Esophagus (tissue), 2 donors: ENCODE data around the gene MPP2. TPM values are rescaled to one million over a fixed set of nuclear protein-coding genes. Genes with fewer than 3 reads are reported as not detected.
"Not testable (repeated sequence)": the region's sequence is repeated elsewhere in the genome, so short reads cannot be mapped to it uniquely, and the experiment has no call there.

Experiments used
- H3K27ac ChIP-seq, 2 donors: one replicate each; pipeline ENCODE4 v1.5.1; 2013; ENCODE audit warnings: low read depth in 2 of 2, mild to moderate bottlenecking in 2 of 2, inconsistent platforms in 1 of 2, low read length in 1 of 2, moderate library complexity in 1 of 2
- H3K27me3 ChIP-seq, 2 donors: one replicate each; pipeline ENCODE4 v1.6.1; 2013; ENCODE audit warnings: low read length in 2 of 2, control low read depth in 1 of 2, mild to moderate bottlenecking in 1 of 2; ENCODE audit not compliant: insufficient read depth in 2 of 2, control insufficient read depth in 1 of 2
- H3K36me3 ChIP-seq, 2 donors: one replicate each; pipeline ENCODE4 v1.6.1; 2013; ENCODE audit warnings: low read length in 1 of 2; ENCODE audit not compliant: control insufficient read depth in 2 of 2, insufficient read depth in 2 of 2
- H3K4me1 ChIP-seq, 2 donors: one replicate each; pipeline ENCODE4 v1.6.1; 2013; ENCODE audit warnings: low read length in 1 of 2; ENCODE audit not compliant: control insufficient read depth in 2 of 2, insufficient read depth in 2 of 2
- H3K4me3 ChIP-seq, 2 donors: one replicate each; pipeline ENCODE4 v1.5.1; 2013; ENCODE audit warnings: low read length in 2 of 2, mild to moderate bottlenecking in 2 of 2, low read depth in 1 of 2, moderate library complexity in 1 of 2
- H3K9me3 ChIP-seq, 2 donors: one replicate each; pipeline ENCODE4 v1.6.1; 2013; ENCODE audit warnings: mild to moderate bottlenecking in 2 of 2, low read depth in 1 of 2, low read length in 1 of 2, moderate library complexity in 1 of 2; ENCODE audit not compliant: control insufficient read depth in 2 of 2, insufficient read depth in 1 of 2
- WGBS, 2 donors: extraction: QIAGEN DNeasy Blood & Tissue Kit; methylation state at CpG; one replicate each; pipeline ENCODE4 v1.1.7; 2013; 5-methylcytosine and 5-hydroxymethylcytosine counted together
- polyA plus RNA-seq, 2 donors: library from polyadenylated mRNA; stranded (reverse); fragments of 200-250 nt; gene quantifications; one replicate each; pipeline ENCODE4 v1.2.3, GENCODE V29; 2013
- donor health status: healthy with polysubstance abuse.
- donor health status: Bipolar disorder and iron deficiency.

Gene MPP2
- polyA plus RNA-seq, 2 donors, result 0.39 to 0.72 TPM

DNA sequence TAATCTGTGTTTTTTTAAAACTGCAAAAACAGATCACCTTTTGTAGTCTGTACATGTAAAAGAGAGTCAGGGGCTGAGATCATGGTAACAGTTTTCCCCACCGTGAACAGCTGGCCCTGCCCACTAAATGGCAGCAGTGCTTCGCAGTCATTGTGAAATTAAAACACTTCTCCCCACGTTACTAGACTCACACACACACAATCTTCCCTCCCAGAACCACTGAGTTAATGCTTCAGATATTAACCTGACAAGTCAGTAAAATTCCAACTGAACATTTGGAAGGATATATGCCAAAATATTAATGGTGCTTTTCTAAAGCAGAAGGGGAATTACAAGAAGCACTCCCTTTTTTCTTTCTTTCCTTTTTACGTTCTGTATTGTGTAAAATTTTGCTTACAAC is 61.6 kb downstream of the MPP2 start:
- H3K27me3 ChIP-seq, result no peaks in the 10 kb centered on the region
- H3K4me3 ChIP-seq, result no peak overlapping the region
- peaks cover 0 to 2% of the 10 kb centered on the region in 2 donors for H3K4me1 ChIP-seq
- no peaks in the 10 kb centered on the region for H3K36me3 ChIP-seq
- no peak overlapping the region for H3K27ac ChIP-seq
- 57 to 60% methylated on average over 4 of the region's 4 CpGs for WGBS, 2 donors
- no peaks in the 10 kb centered on the region for H3K9me3 ChIP-seq

DNA sequence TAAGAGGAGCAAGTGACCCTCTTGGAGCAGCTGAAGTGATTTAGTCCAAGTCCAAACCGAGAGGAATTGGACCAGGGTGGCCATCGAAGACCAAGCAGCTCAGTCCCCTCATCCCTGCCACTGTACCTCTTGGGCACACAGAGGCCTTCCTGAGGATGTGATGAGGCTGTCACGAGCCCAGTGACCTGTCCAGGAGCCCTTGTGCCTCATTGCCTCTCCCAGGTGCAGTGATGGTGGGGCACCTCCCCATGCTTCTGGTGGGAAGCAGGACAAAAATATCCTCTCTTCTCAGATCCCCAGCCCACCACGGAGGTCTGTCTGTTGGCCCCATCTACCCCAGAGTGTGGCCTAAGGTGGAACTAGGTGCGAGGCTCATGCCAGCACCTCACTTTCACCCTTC is 63.1 kb downstream of the MPP2 start:
- H3K27ac ChIP-seq, result no peak overlapping the region
- H3K36me3 ChIP-seq, result no peaks in the 10 kb centered on the region
- no peak overlapping the region for H3K4me3 ChIP-seq
- peaks cover 2 to 4% of the 10 kb centered on the region in 2 donors for H3K4me1 ChIP-seq
- 82 to 89% methylated on average over 5 of the region's 5 CpGs for WGBS, 2 donors
- no peaks in the 10 kb centered on the region for H3K9me3 ChIP-seq
- no peaks in the 10 kb centered on the region for H3K27me3 ChIP-seq

DNA sequence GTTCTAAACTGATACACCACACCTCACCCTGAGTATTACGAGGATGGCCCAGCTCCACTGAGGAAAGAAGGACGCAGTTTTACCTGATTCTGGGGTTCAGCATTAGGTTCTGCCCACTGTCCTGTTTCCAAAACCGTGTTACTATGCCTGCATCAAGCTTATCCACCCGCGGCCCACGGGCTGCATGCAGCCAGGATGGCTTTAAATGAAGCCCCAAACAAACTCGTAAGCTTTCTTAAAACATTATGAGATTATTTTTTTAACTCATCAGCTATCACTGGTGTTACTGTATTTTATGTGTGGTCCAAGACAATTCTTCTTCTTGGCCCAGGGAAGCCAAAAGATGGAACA is 64.4 kb downstream of the MPP2 start:
- H3K27ac ChIP-seq, result no peak overlapping the region
- 65 to 72% methylated on average over 7 of the region's 7 CpGs for WGBS, 2 donors

GRCh38 chr17:43842091-43842974 is 65.0 kb downstream of the MPP2 start:
- not testable (repeated sequence) for H3K4me1 ChIP-seq, H3K27me3 ChIP-seq, H3K27ac ChIP-seq, H3K36me3 ChIP-seq, H3K4me3 ChIP-seq, H3K9me3 ChIP-seq
- 77 to 82% methylated on average over 42 to 54 of the region's 54 CpGs for WGBS, 2 donors

More for the DNA sequence above, 64.4 kb downstream of the MPP2 start:
- Histone ChIP-seq H3K4me1 (peaks cover 2 to 4% of the 10 kb centered on the region in 2 donors), H3K36me3 (no peaks in the 10 kb centered on the region), H3K27me3 (no peaks in the 10 kb centered on the region), H3K9me3 (no peaks in the 10 kb centered on the region), H3K4me3 (no peak overlapping the region)

DNA sequence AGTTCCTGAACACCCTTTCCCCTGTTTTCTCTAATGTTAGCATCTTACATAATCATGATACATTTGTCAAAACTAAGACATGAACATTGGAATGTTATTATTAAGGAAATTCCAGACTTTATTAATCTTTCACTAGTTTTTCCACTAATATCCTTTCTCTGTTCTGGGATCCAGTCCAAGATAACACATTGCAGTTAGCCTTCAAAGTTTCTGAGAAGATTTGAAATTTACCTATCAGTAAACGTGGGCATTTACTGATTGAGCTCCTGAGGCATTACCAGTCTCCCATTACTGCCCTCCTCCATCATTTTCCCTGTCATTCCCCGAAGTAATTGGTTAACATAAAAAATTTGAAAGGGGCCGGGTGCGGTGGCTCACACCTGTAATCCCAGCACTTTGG is 66.1 kb downstream of the MPP2 start:
- H3K9me3 ChIP-seq, result no peaks in the 10 kb centered on the region
- H3K4me3 ChIP-seq, result no peak overlapping the region
- WGBS, 2 donors, result 49 to 64% methylated on average over 4 of the region's 4 CpGs
- H3K27ac ChIP-seq, result no peak overlapping the region
- H3K36me3 ChIP-seq, result no peaks in the 10 kb centered on the region
- H3K4me1 ChIP-seq, result peaks cover 2 to 4% of the 10 kb centered on the region in 2 donors
- H3K27me3 ChIP-seq, result no peaks in the 10 kb centered on the region

- H3K4me3 ChIP-seq, result no peak overlapping the region
- peaks cover 2 to 4% of the 10 kb centered on the region in 2 donors for H3K4me1 ChIP-seq
- H3K27ac ChIP-seq, result no peak overlapping the region
- WGBS, 2 donors, result 51 to 61% methylated on average over 4 of the region's 4 CpGs
- no peaks in the 10 kb centered on the region for H3K27me3 ChIP-seq
- no peaks in the 10 kb centered on the region for H3K9me3 ChIP-seq
- no peaks in the 10 kb centered on the region for H3K36me3 ChIP-seq
Measured at GRCh38 chr17:43840814-43841213, 66.5 kb downstream of the MPP2 start.

DNA sequence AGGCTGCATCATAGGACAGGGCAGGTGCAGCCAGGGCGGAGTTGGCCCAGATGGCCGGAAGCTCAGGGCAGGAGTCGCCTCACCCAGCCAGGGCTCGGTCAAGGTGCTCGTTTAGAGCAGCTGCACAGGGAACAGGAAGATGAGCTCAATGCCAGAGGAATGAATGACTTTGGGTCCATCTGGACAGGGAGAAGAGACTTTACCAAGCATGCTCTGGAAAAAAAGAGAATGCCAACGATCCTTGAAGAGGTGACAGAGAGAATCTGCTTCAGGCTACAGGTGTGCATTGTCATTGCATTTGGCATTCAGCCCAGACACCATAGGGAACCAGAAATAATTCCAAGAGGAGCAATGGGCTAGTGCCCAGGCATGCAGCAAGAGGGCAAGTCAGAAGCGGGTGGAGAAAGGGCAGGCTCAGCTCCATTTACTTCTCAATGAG is 67.6 kb downstream of the MPP2 start:
- peaks cover 2 to 4% of the 10 kb centered on the region in 2 donors for H3K4me1 ChIP-seq
- no peaks in the 10 kb centered on the region for H3K9me3 ChIP-seq
- H3K27me3 ChIP-seq, result no peaks in the 10 kb centered on the region
- no peaks in the 10 kb centered on the region for H3K36me3 ChIP-seq
- H3K27ac ChIP-seq, result peak overlapping the region; percentile 1 to 22
- 26 to 36% methylated on average over 7 of the region's 7 CpGs for whole genome bisulfite sequencing, 2 donors
- H3K4me3 ChIP-seq, result no peak overlapping the region

- 57 to 73% methylated on average over 2 of the region's 2 CpGs for WGBS, 2 donors
- Histone ChIP-seq H3K36me3 (peaks cover 3 to 7% of the 10 kb centered on the region in 2 donors), H3K9me3 (no peaks in the 10 kb centered on the region), H3K27me3 (no peaks in the 10 kb centered on the region), H3K4me1 (peaks cover 0 to 5% of the 10 kb centered on the region in 2 donors), H3K27ac (no peak overlapping the region), H3K4me3 (no peak overlapping the region)
Measured at GRCh38 chr17:43834106-43834505, 73.2 kb downstream of the MPP2 start.

GRCh38 chr17:43832976-43833829 is 74.1 kb downstream of the MPP2 start, which contains the start of gene MPP3:
Gene MPP3, minus strand, starts transcription at chr17:43833146. Its CDS starts 1,240 bp downstream, at chr17:43831906.
- Histone ChIP-seq H3K9me3 (no peaks in the 10 kb centered on the region), H3K4me3 (peak within 1 kb of the TSS; percentile 56 to 61), H3K36me3 (peaks cover 3 to 9% of the 10 kb centered on the region in 2 donors), H3K4me1 (peaks cover 0 to 5% of the 10 kb centered on the region in 2 donors), H3K27ac (peak within 1 kb of the TSS; percentile 18 to 27), H3K27me3 (no peaks in the 10 kb centered on the region)
- 2% methylated on average over 38 to 86 of the region's 87 CpGs for WGBS, 2 donors
